Left ventricle myocardium inferior (tissue), 1 donor: ENCODE results near the gene PPOX. TPM values are rescaled to one million over a fixed set of nuclear protein-coding genes. Genes with fewer than 3 reads are reported as not detected.

Experiments used
- DNase-seq: peaks from one replicate; pipeline ENCODE4 v3.0.0-alpha.2; 2020
- H3K27ac ChIP-seq: fragments of 200-600 bp; replicated peaks from 2 replicates; pipeline ENCODE4 v1.8.0; 2021
- H3K27me3 ChIP-seq: fragments of 200-600 bp; 2 replicates; pipeline ENCODE4 v1.8.0; 2021; ENCODE audit warnings: low read depth
- H3K36me3 ChIP-seq: fragments of 200-600 bp; 2 replicates; pipeline ENCODE4 v1.8.0; 2021
- H3K4me1 ChIP-seq: fragments of 200-600 bp; 2 replicates; pipeline ENCODE4 v1.8.0; 2021
- H3K4me3 ChIP-seq: fragments of 200-600 bp; 2 replicates; pipeline ENCODE4 v1.8.0; 2021; ENCODE audit warnings: mild to moderate bottlenecking, moderate library complexity
- H3K9me3 ChIP-seq: fragments of 200-600 bp; replicated peaks from 2 replicates; pipeline ENCODE4 v1.8.0; 2021
- CTCF ChIP-seq: fragments of 200-600 bp; IDR thresholded peaks from 2 replicates; pipeline ENCODE4 v1.8.0; 2021; ENCODE audit warnings: antibody characterized with exemption, mild to moderate bottlenecking, borderline replicate concordance
- intact Hi-C: fragments of 100-400 bp; cut with micrococcal nuclease; formaldehyde crosslinking; loops from one replicate; pipeline ENCODE4 v1.11.0; 2022
- total RNA-seq: library from RNA; stranded (reverse); fragmentation: NEBNext Ultra II Directional; extraction: Animal tissue kit (Norgen Biotek cat#: 25700); gene quantifications from one replicate; pipeline ENCODE4 v1.2.1, GENCODE V29; 2021
- donor health status: DM: no; HTN: yes; CAD: no; lungs with severe emphysema.

Gene PPOX
- total RNA-seq, 1 donor from 2014 or later, result 15.2 TPM

GRCh38 chr1:161139766-161140165 is 26.5 kb upstream of the PPOX start:
- H3K27ac ChIP-seq, result no peak overlapping the region
- DNase-seq, result no peak
- peaks cover 20% of the 10 kb centered on the region for H3K4me1 ChIP-seq
- peak; percentile 59 for TF ChIP-seq CTCF
- intact Hi-C loops, result no loop called here
- no peaks in the 10 kb centered on the region for H3K36me3 ChIP-seq
- H3K9me3 ChIP-seq, result no peaks in the 10 kb centered on the region
- H3K27me3 ChIP-seq, result no peaks in the 10 kb centered on the region
- H3K4me3 ChIP-seq, result no peak overlapping the region

- intact Hi-C loops, result no loop called here
- H3K27me3 ChIP-seq, result no peaks in the 10 kb centered on the region
- no peak overlapping the region for H3K4me3 ChIP-seq
- no peak for TF ChIP-seq CTCF
- no peak overlapping the region for H3K27ac ChIP-seq
- no peaks in the 10 kb centered on the region for H3K9me3 ChIP-seq
- no peaks in the 10 kb centered on the region for H3K36me3 ChIP-seq
- H3K4me1 ChIP-seq, result peaks cover 18% of the 10 kb centered on the region
- DNase-seq, result no peak
Measured at GRCh38 chr1:161140755-161141400, 25.3 kb upstream of the PPOX start.

- Histone ChIP-seq H3K36me3 (no peaks in the 10 kb centered on the region), H3K27me3 (no peaks in the 10 kb centered on the region), H3K27ac (no peak overlapping the region), H3K4me3 (no peak overlapping the region), H3K9me3 (no peaks in the 10 kb centered on the region), H3K4me1 (no peaks in the 10 kb centered on the region)
- DNase-seq, result no peak
- intact Hi-C loops, result no loop called here
- TF ChIP-seq CTCF, result no peak
Measured at GRCh38 chr1:161145832-161146231, 20.4 kb upstream of the PPOX start.

GRCh38 chr1:161153176-161153575 is 13.1 kb upstream of the PPOX start:
- no peaks in the 10 kb centered on the region for H3K27me3 ChIP-seq
- no peak for DNase-seq
- TF ChIP-seq CTCF, result no peak
- H3K27ac ChIP-seq, result peak overlapping the region; percentile 97
- H3K4me1 ChIP-seq, result peaks cover 25% of the 10 kb centered on the region
- H3K9me3 ChIP-seq, result no peaks in the 10 kb centered on the region
- intact Hi-C loops, result no loop called here
- peak overlapping the region; percentile 96 for H3K4me3 ChIP-seq
- peaks cover 17% of the 10 kb centered on the region for H3K36me3 ChIP-seq

- DNase-seq, result peak; percentile 73
- Histone ChIP-seq H3K27me3 (no peaks in the 10 kb centered on the region), H3K9me3 (no peaks in the 10 kb centered on the region), H3K36me3 (peaks cover 21% of the 10 kb centered on the region), H3K4me1 (peaks cover 30% of the 10 kb centered on the region), H3K4me3 (peak within 1 kb of the TSS; percentile 96), H3K27ac (peak within 1 kb of the TSS; percentile 97)
- TF ChIP-seq CTCF, result no peak
- intact Hi-C loops, result no loop called here
Measured at GRCh38 chr1:161153682-161154337, 12.4 kb upstream of the PPOX start, which contains the start of gene UFC1. UFC1 (plus strand) TSS chr1:161153978; CDS start chr1:161153998, 20 bp downstream.
